ENCODE results near the gene CEP63. TPM values are rescaled to one million over a fixed set of nuclear protein-coding genes. Genes with fewer than 3 reads are reported as not detected.

Gene CEP63
- total and polyA plus RNA-seq, 2 of the 8 experiments (the other 6 are each of a cell fraction or from before 2014, with no cell fraction given) = 5.3 to 18.2 TPM

- TF ChIP-seq CBX8 (IDR thresholded peaks at IDR 0.05; ENCODE audit: borderline replicate concordance, low read depth, low read length) (no peak), BACH1 (IDR thresholded peaks at IDR 0.05; ENCODE audit: low read length) (no peak), SP4 (IDR thresholded peaks at IDR 0.05; ENCODE audit: low read length) (no peak), ATF3 (IDR thresholded peaks at IDR 0.05; ENCODE audit: insufficient read depth, low read depth, low read length) (no peak), PHF8 (conservative IDR thresholded peaks at IDR 0.05; ENCODE audit: low read depth, low read length) (no peak)
Measured at GRCh38 chr3:134459562-134459961, 26.3 kb upstream of the CEP63 start (continued).

Measured in H1 (cell line).